GM18507 (cell line): ENCODE data around the gene RNASET2.
A peak's percentile ranks its signal among the peaks of the same experiment; 100 is the strongest.
"Not testable (repeated sequence)": the region's sequence is repeated elsewhere in the genome, so short reads cannot be mapped to it uniquely, and the experiment has no call there.

ENCODE experiments used
- DNase-seq: peaks from one replicate; pipeline ENCODE4 v3.0.0; 2011; ENCODE audit warnings: low read depth; ENCODE audit not compliant: insufficient read length; ENCODE audit errors: extremely low spot score
- FAIRE-seq: peaks from 2 replicates; lab custom pipeline; 2011; peaks lifted over from hg19 to GRCh38; lab: Jason Lieb, UNC

Gene RNASET2

GRCh38 chr6:166931426-166931970, 24.9 kb downstream of the RNASET2 start:
- FAIRE-seq (no peak), DNase-seq (no peak)

- peak; percentile 26 for FAIRE-seq
- DNase-seq, result no peak
These were observed 25.9 kb downstream of the RNASET2 start for GRCh38 chr6:166930354-166930891.

GRCh38 chr6:166929542-166930189, 26.7 kb downstream of the RNASET2 start:
- DNase-seq (no peak), FAIRE-seq (no peak)

- FAIRE-seq (no peak), DNase-seq (no peak)
These were observed 27.5 kb downstream of the RNASET2 start for GRCh38 chr6:166928644-166929541.

- FAIRE-seq, result no peak
- no peak for DNase-seq
These were observed 28.3 kb downstream of the RNASET2 start for GRCh38 chr6:166927935-166928643.

- no peak for DNase-seq
- no peak for FAIRE-seq
These were observed 29.0 kb downstream of the RNASET2 start for GRCh38 chr6:166927240-166927934.

GRCh38 chr6:166926748-166927147, 29.6 kb downstream of the RNASET2 start:
- FAIRE-seq, result no peak
- no peak for DNase-seq

- DNase-seq (no peak), FAIRE-seq (no peak)
These were observed 31.0 kb downstream of the RNASET2 start for GRCh38 chr6:166925141-166925996.

- DNase-seq (no peak), FAIRE-seq (no peak)
These were observed 31.8 kb downstream of the RNASET2 start for GRCh38 chr6:166924531-166924930.

GRCh38 chr6:166922937-166923336, 33.4 kb downstream of the RNASET2 start:
- no peak for FAIRE-seq
- DNase-seq, result no peak

- FAIRE-seq, result no peak
These were observed 34.8 kb downstream of the RNASET2 start for GRCh38 chr6:166921570-166921969.

GRCh38 chr6:166916824-166917223, 39.5 kb downstream of the RNASET2 start:
- FAIRE-seq (no peak), DNase-seq (no peak)

More at GRCh38 chr6:166921570-166921969, 34.8 kb downstream of the RNASET2 start:
- DNase-seq, result no peak

- not testable (repeated sequence) for DNase-seq, FAIRE-seq
These were observed 40.9 kb downstream of the RNASET2 start for GRCh38 chr6:166915484-166915883.

GRCh38 chr6:166914952-166915351, 41.4 kb downstream of the RNASET2 start:
- not testable (repeated sequence) for DNase-seq, FAIRE-seq

- no peak for FAIRE-seq
These were observed 45.1 kb downstream of the RNASET2 start for GRCh38 chr6:166911248-166911677.

GRCh38 chr6:166910601-166911000, 45.7 kb downstream of the RNASET2 start:
- DNase-seq (no peak), FAIRE-seq (no peak)

More at GRCh38 chr6:166911248-166911677, 45.1 kb downstream of the RNASET2 start:
- DNase-seq, result no peak

GRCh38 chr6:166908811-166909210, 47.5 kb downstream of the RNASET2 start:
- no peak for DNase-seq

More at GRCh38 chr6:166908811-166909210, 47.5 kb downstream of the RNASET2 start:
- no peak for FAIRE-seq
